Measurements from ENCODE around the gene POMT2. TPM values are rescaled to one million over a fixed set of nuclear protein-coding genes. Genes with fewer than 3 reads are reported as not detected.
A peak's percentile ranks its signal among the peaks of the same experiment; 100 is the strongest.

POMT2 gene
- total and polyA plus RNA-seq, 8 donors: 11.9 to 29.5 (median 15.4) TPM

- TF ChIP-seq, protein P1, sequence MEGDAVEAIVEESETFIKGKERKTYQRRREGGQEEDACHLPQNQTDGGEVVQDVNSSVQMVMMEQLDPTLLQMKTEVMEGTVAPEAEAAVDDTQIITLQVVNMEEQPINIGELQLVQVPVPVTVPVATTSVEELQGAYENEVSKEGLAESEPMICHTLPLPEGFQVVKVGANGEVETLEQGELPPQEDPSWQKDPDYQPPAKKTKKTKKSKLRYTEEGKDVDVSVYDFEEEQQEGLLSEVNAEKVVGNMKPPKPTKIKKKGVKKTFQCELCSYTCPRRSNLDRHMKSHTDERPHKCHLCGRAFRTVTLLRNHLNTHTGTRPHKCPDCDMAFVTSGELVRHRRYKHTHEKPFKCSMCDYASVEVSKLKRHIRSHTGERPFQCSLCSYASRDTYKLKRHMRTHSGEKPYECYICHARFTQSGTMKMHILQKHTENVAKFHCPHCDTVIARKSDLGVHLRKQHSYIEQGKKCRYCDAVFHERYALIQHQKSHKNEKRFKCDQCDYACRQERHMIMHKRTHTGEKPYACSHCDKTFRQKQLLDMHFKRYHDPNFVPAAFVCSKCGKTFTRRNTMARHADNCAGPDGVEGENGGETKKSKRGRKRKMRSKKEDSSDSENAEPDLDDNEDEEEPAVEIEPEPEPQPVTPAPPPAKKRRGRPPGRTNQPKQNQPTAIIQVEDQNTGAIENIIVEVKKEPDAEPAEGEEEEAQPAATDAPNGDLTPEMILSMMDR (IDR thresholded peaks at IDR 0.05): no peak
- Histone ChIP-seq H3K4me3 (no peak overlapping the region), H3K36me3 (no peaks in the 10 kb centered on the region), H3K4me1 (no peaks in the 10 kb centered on the region), H3K27ac (peak overlapping the region in 2 of 4 donors; percentile 62 to 65), H3K9me3 (no peaks in the 10 kb centered on the region), H3K27me3 (no peaks in the 10 kb centered on the region)
- DNase-seq (no peak), ATAC-seq (peak; percentile 38 to 91 (median 78)), FAIRE-seq (no peak)
- intact Hi-C loops (cut with DNase I): no loop called here
- WGBS, 2 donors: 54 to 63% methylated on average over 4 of the region's 4 CpGs
These were observed 17.1 kb downstream of the POMT2 start for GRCh38 chr14:77303417-77304156.

DNA sequence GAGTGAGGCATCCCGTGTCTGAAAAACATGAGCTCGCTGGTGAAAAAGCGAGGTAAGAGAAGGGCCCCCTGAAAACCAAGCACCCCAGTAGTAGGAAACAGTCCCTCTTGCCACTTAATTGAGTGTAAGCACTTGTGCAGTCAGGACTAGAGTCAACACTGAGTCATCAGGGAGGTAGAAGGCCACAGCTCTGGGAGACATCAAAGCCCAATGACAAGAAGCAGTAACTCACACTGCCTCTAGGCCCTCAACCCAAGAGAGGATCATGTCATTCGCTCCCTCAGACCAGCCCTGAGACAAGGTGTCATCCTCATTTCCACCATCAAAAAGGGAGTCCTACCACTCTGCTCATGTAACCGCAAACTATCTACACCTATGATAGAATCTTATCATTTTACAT is 17.8 kb downstream of the POMT2 start:
- TF ChIP-seq, protein P1 (IDR thresholded peaks at IDR 0.05): no peak
- intact Hi-C loops (cut with DNase I): no loop called here
- no peaks in the 10 kb centered on the region for H3K27me3 ChIP-seq
- peak overlapping the region in 2 of 4 donors; percentile 62 to 65 for H3K27ac ChIP-seq
- no peaks in the 10 kb centered on the region for H3K4me1 ChIP-seq
- H3K36me3 ChIP-seq: no peaks in the 10 kb centered on the region
- 93 to 98% methylated on average over 5 of the region's 5 CpGs for WGBS, 2 donors
- FAIRE-seq: no peak
- no peak for DNase-seq
- H3K9me3 ChIP-seq: no peaks in the 10 kb centered on the region
- no peak overlapping the region for H3K4me3 ChIP-seq
- peak; percentile 38 to 86 (median 70) for ATAC-seq

DNA sequence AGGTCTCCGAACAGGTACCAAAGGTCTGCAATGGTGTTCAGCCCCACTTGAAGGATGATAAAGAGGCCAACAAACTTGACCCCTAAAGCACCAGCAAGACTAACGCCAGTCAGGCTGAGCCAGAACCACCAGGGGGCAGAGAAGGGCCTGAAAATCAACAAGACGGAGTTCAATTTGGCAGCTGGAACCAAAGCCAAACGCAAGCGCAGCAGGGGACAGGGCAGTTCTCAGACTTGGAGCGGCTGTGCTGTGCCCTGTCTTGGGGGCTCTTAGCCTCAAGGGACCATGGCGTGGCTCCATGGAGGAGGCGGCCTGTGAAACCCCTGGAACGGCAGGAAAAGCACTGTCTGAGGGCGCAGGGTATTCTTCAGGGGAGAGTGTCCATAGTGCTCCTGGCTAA is 19.6 kb downstream of the POMT2 start:
- DNase-seq (peak in 5 of 6 donors; percentile 57 to 78 (median 60)), FAIRE-seq (no peak)

DNA sequence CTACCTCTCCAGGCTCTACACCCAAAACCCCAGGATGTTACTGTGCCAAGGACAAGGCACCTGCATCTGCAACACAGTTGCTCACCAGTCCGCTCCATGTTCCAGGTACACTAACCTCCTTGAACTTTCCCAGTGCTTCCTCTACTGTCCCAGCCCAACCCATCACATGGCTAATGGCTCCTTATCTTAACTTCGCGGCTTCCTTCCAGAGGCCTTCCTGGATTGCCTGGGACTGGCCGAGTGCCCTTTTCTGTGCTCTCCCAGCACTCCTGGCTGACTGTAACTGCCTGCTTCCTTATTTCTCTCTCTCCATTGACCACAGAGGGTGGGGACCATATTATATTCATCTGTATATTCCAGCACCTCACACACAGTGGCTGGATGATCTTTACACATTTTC is 20.9 kb downstream of the POMT2 start:
- Histone ChIP-seq H3K4me3 (no peak overlapping the region), H3K27ac (no peak overlapping the region), H3K9me3 (no peaks in the 10 kb centered on the region), H3K36me3 (peaks cover 0 to 8% (median 0%) of the 10 kb centered on the region in 3 donors), H3K4me1 (no peaks in the 10 kb centered on the region), H3K27me3 (no peaks in the 10 kb centered on the region)
- DNase-seq (no peak), FAIRE-seq (no peak), ATAC-seq (peak in 1 of 4 donors; percentile 24)
- 63 to 65% methylated on average over 4 of the region's 4 CpGs for WGBS, 2 donors
- intact Hi-C loops (cut with DNase I): no loop called here
- TF ChIP-seq, protein P1 (IDR thresholded peaks at IDR 0.05): no peak

More for the DNA sequence above, 19.6 kb downstream of the POMT2 start:
- peak; percentile 64 to 85 (median 72) for ATAC-seq
- intact Hi-C loops (cut with DNase I): no loop called here
- TF ChIP-seq, protein P1 (IDR thresholded peaks at IDR 0.05): peak in 3 of 4 donors; percentile 47 to 53 (median 50)
- Histone ChIP-seq H3K9me3 (no peaks in the 10 kb centered on the region), H3K27me3 (no peaks in the 10 kb centered on the region), H3K4me1 (no peaks in the 10 kb centered on the region), H3K27ac (no peak overlapping the region), H3K4me3 (no peak overlapping the region), H3K36me3 (peaks cover 0 to 2% (median 0%) of the 10 kb centered on the region in 3 donors)
- 37 to 41% methylated on average over 10 of the region's 10 CpGs for WGBS, 2 donors

DNA sequence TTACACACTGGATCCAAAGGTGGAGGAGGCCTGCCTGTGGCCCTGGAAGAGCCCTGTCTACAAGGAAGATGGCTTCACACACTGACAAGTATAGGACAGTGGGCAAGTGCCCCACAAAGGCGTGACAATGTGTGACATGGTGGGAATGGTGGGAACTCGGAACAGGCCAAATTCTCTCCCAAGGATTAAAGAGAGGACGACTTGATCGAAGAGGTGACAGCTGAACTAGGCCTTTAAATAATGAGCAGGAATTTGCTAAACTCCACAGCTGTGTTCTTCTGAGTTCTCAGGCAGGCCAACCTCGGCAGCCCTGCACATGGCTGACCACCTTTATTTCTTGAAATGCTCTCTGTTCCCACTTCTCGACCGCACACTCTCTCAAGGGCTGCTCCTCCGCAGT is 23.8 kb downstream of the POMT2 start:
- 89 to 94% methylated on average over 8 of the region's 8 CpGs for WGBS, 2 donors
- Histone ChIP-seq H3K27ac (no peak overlapping the region), H3K9me3 (no peaks in the 10 kb centered on the region), H3K36me3 (peaks cover 0 to 8% (median 0%) of the 10 kb centered on the region in 3 donors), H3K4me3 (no peak overlapping the region), H3K4me1 (no peaks in the 10 kb centered on the region), H3K27me3 (no peaks in the 10 kb centered on the region)
- no peak for FAIRE-seq
- TF ChIP-seq, protein P1 (IDR thresholded peaks at IDR 0.05): no peak
- ATAC-seq: no peak
- DNase-seq: no peak
- intact Hi-C loops (cut with DNase I): no loop called here
